Ovary (tissue), 9 donors: ENCODE data around the gene B3GALT4. TPM values are rescaled to one million over a fixed set of nuclear protein-coding genes. Genes with fewer than 3 reads are reported as not detected.

Source experiments
- DNase-seq, 5 donors: peaks; one replicate each; pipeline ENCODE4 v3.0.0-alpha.2; 2019 to 2020
- H3K27ac ChIP-seq, 2 donors: fragments of 200-600 bp; one replicate each; pipeline versions ENCODE4 v1.5.1 to v1.8.0; 2019 to 2022
- H3K27me3 ChIP-seq: fragments of 200-600 bp; one replicate; pipeline ENCODE4 v1.8.0; 2022
- H3K36me3 ChIP-seq: fragments of 200-600 bp; sonication (generic); one replicate; pipeline ENCODE4 v1.5.1; 2019
- H3K4me1 ChIP-seq: one replicate; pipeline ENCODE4 v1.8.1; 2013; ENCODE audit warnings: mild to moderate bottlenecking, moderate library complexity; ENCODE audit not compliant: insufficient read depth
- H3K4me3 ChIP-seq: fragments of 200-600 bp; sonication (generic); one replicate; pipeline ENCODE4 v1.5.1; 2017
- H3K9me3 ChIP-seq, 2 donors: fragments of 200-600 bp in 1 of 2; sonication (generic) in 1 of 2; one replicate each; pipeline versions ENCODE4 v1.5.1 to v1.8.1; 2013 to 2019; ENCODE audit warnings: mild to moderate bottlenecking in 1 of 2, moderate library complexity in 1 of 2
- EP300 ChIP-seq: sonication (generic); formaldehyde crosslinking; IDR thresholded peaks from one replicate; pipeline ENCODE4 v1.6.1; 2017; ENCODE audit warnings: antibody characterized with exemption
- POLR2A ChIP-seq: fragments of 450-650 bp; IDR thresholded peaks from one replicate; pipeline ENCODE4 v1.6.1; 2017; ENCODE audit warnings: antibody characterized with exemption, mild to moderate bottlenecking, moderate library complexity
- WGBS, 3 donors: extraction: QIAGEN DNeasy Blood & Tissue Kit in 1 of 3; methylation state at CpG; one replicate each; pipeline versions ENCODE4 v1.1.5 to v1.1.7; 2013 to 2017; 5-methylcytosine and 5-hydroxymethylcytosine counted together
- intact Hi-C, 4 donors: fragments of 100-400 bp; cut with DNase I; formaldehyde crosslinking; loops; one replicate each; pipeline versions ENCODE4 v1.11.0 to v1.15.1; 2022 to 2023
- polyA plus RNA-seq, 2 donors: library from polyadenylated mRNA; stranded (reverse); fragments of 200-250 nt in 1 of 2; fragments of 350-450 nt in 1 of 2; fragmentation: Illumina TruSeq in 1 of 2; extraction: RNeasy Lipid Tissue Mini Kit (QIAGEN cat#74804) in 1 of 2; gene quantifications; one replicate each; pipeline ENCODE4 v1.2.3, GENCODE V29; 2013 to 2014
- total RNA-seq, 7 donors: library from RNA; depleted of rRNA in 2 of 7; stranded (reverse); fragments of >200 nt in 2 of 7; fragmentation: NEBNext Ultra II Directional in 3 of 7; extraction: Animal tissue kit (Norgen Biotek cat#: 25700) in 3 of 7; gene quantifications; one replicate each; pipeline versions ENCODE4 v1.1.0 to v1.2.4, GENCODE V29; 2016 to 2023
- TF ChIP-seq, protein P1 (sequence below), 3 donors: fragments of 450-650 bp in 2 of 3; fragments of 200-600 bp in 1 of 3; IDR thresholded peaks; one replicate each; pipeline versions ENCODE4 v1.5.1 to v1.8.0; 2016 to 2022; ENCODE audit warnings: antibody characterized with exemption in 3 of 3, mild to moderate bottlenecking in 1 of 3
- donor health status: DM: no; HTN: no; CAD: no; lungs with moderate emphysema.
- donor health status: DM: no; HTN: no; CAD: no.
- donor health status: Bipolar disorder and iron deficiency.
- donor health status: DM: yes; HTN: yes; CAD: no.
- donor health status: DM: no; HTN: no; CAD: no.
- donor health status: DM: yes; HTN: yes; CAD: no.

The B3GALT4 gene
- total and polyA plus RNA-seq, 9 donors, result 2.7 to 10.6 (median 6.9) TPM

DNA sequence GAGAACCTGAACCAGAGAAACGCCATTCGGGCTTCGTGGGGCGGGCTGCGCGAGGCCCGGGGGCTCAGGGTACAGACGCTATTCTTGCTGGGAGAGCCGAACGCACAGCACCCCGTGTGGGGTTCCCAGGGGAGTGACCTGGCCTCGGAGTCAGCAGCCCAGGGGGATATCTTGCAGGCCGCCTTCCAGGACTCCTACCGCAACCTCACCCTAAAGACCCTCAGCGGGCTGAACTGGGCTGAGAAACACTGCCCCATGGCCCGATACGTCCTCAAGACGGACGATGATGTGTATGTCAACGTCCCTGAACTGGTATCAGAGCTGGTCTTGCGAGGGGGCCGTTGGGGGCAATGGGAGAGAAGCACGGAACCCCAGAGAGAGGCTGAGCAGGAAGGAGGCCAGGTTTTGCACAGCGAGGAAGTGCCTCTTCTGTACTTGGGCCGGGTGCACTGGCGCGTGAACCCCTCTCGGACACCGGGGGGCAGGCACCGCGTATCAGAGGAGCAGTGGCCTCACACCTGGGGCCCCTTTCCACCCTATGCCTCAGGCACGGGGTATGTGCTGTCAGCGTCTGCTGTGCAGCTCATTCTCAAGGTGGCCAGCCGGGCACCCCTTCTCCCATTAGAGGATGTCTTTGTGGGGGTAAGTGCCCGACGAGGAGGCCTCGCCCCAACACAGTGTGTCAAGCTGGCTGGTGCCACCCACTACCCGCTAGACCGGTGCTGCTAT lies 904 bp downstream of the B3GALT4 start:
- Histone ChIP-seq H3K36me3 (no peaks in the 10 kb centered on the region), H3K27ac (peak overlapping the region in 1 of 2 donors; percentile 79), H3K9me3 (no peaks in the 10 kb centered on the region), H3K4me1 (peaks cover 3% of the 10 kb centered on the region), H3K27me3 (no peaks in the 10 kb centered on the region), H3K4me3 (peak overlapping the region; percentile 52)
- TF ChIP-seq POLR2A (no peak), EP300 (no peak)
- TF ChIP-seq, protein P1, sequence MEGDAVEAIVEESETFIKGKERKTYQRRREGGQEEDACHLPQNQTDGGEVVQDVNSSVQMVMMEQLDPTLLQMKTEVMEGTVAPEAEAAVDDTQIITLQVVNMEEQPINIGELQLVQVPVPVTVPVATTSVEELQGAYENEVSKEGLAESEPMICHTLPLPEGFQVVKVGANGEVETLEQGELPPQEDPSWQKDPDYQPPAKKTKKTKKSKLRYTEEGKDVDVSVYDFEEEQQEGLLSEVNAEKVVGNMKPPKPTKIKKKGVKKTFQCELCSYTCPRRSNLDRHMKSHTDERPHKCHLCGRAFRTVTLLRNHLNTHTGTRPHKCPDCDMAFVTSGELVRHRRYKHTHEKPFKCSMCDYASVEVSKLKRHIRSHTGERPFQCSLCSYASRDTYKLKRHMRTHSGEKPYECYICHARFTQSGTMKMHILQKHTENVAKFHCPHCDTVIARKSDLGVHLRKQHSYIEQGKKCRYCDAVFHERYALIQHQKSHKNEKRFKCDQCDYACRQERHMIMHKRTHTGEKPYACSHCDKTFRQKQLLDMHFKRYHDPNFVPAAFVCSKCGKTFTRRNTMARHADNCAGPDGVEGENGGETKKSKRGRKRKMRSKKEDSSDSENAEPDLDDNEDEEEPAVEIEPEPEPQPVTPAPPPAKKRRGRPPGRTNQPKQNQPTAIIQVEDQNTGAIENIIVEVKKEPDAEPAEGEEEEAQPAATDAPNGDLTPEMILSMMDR (IDR thresholded peaks at IDR 0.05), result no peak
- intact Hi-C loops, result loop anchor here in 1 of 4 donors (10.0 kb wide), 1 partner anchor 137 kb away; the partner anchor contains the start of genes CUTA and PHF1
- WGBS, 3 donors, result 51 to 63% (median 55%) methylated on average over 36 to 39 of the region's 39 CpGs
- no peak for DNase-seq

DNA sequence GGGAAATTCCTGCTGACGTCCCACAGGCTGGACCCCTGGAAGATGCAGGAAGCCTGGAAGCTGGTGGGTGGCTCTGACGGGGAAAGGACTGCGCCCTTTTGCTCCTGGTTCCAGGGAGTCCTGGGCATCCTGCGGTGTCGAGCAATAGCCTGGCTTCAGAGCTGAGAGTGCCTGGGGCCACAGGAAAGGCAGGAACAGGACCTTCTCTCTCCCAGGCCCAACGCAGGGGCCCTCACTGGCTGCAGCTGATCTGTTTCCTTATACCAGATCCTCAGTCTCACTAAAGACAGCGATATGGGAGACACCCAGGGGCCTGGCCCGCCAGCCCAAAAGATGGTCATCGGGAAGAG lies 1.4 kb downstream of the B3GALT4 start:
- Histone ChIP-seq H3K36me3 (no peaks in the 10 kb centered on the region), H3K4me3 (no peak overlapping the region)
- DNase-seq, result no peak

DNA sequence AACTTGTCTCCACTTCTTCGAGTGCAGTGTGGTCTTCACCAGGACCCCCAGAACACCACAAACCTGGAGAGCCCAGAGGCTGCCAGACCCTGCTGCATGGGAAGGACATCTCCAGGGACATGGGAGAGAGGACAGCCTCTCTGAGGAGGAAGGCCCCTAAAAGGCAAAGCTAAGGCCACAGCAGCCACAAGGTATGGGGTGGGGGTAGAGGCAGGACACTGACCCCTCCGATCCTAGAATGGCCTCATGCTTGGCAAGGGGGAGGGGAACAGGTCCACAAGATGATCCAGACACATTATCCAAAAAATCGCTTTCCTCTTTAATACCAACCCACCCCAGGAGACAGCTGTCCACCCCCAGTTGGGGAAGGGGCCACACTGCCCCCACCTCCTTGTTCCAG lies 1.9 kb downstream of the B3GALT4 start:
- H3K4me3 ChIP-seq, result no peak overlapping the region
- no peaks in the 10 kb centered on the region for H3K36me3 ChIP-seq
- H3K27me3 ChIP-seq, result no peaks in the 10 kb centered on the region
- TF ChIP-seq, protein P1 (IDR thresholded peaks at IDR 0.05), result no peak
- TF ChIP-seq EP300 (no peak), POLR2A (no peak)
- 79 to 90% (median 81%) methylated on average over 3 of the region's 3 CpGs for WGBS, 3 donors
- intact Hi-C loops, result loop anchor here in 1 of 4 donors (10.0 kb wide), 1 partner anchor 136 kb away; the partner anchor contains the start of genes CUTA and PHF1
- H3K4me1 ChIP-seq, result peaks cover 2% of the 10 kb centered on the region
- DNase-seq, result no peak
- H3K27ac ChIP-seq, result no peak overlapping the region
- no peaks in the 10 kb centered on the region for H3K9me3 ChIP-seq

More for the DNA sequence above, 1.4 kb downstream of the B3GALT4 start:
- intact Hi-C loops, result loop anchor here in 1 of 4 donors (10.0 kb wide), 1 partner anchor 136 kb away; the partner anchor contains the start of genes CUTA and PHF1
- peaks cover 2% of the 10 kb centered on the region for H3K4me1 ChIP-seq
- no peaks in the 10 kb centered on the region for H3K9me3 ChIP-seq
- H3K27ac ChIP-seq, result no peak overlapping the region
- 76 to 79% (median 78%) methylated on average over 8 to 9 of the region's 9 CpGs for WGBS, 3 donors
- H3K27me3 ChIP-seq, result no peaks in the 10 kb centered on the region
- TF ChIP-seq, protein P1 (IDR thresholded peaks at IDR 0.05), result no peak
- TF ChIP-seq EP300 (no peak), POLR2A (no peak)

DNA sequence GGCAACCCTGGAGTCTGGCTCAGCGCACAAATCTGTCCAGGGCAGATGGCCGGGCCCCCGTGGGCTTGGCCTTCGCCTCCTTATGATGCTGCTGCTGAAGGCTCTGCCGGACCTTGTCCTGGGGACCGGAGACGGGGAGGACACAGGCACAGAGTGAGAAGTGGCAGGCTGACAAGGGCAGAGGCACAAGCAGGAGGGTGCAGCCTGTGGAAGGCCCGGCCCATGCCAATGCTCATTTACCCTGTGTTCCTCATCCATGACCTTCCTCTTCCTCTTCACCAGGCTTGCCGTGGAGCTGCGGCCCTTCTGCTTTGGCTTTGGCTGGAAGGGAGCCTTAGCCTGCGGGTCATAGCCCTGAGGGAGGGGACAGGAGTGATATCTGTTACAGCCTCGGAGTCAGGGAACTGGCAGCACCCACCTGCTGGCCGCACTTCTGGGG lies 2.4 kb downstream of the B3GALT4 start:
- no peaks in the 10 kb centered on the region for H3K36me3 ChIP-seq
- DNase-seq, result no peak
- H3K4me3 ChIP-seq, result no peak overlapping the region
- no peak overlapping the region for H3K27ac ChIP-seq
- H3K9me3 ChIP-seq, result no peaks in the 10 kb centered on the region
- intact Hi-C loops, result loop anchor here in 1 of 4 donors (10.0 kb wide), 1 partner anchor 136 kb away; the partner anchor contains the start of genes CUTA and PHF1
- TF ChIP-seq EP300 (no peak), POLR2A (no peak)
- TF ChIP-seq, protein P1 (IDR thresholded peaks at IDR 0.05), result no peak
- no peaks in the 10 kb centered on the region for H3K27me3 ChIP-seq
- no peaks in the 10 kb centered on the region for H3K4me1 ChIP-seq
- WGBS, 3 donors, result 64 to 69% (median 67%) methylated on average over 13 of the region's 13 CpGs
